Measurements from ENCODE around the gene TECPR2.

Gene TECPR2

DNA sequence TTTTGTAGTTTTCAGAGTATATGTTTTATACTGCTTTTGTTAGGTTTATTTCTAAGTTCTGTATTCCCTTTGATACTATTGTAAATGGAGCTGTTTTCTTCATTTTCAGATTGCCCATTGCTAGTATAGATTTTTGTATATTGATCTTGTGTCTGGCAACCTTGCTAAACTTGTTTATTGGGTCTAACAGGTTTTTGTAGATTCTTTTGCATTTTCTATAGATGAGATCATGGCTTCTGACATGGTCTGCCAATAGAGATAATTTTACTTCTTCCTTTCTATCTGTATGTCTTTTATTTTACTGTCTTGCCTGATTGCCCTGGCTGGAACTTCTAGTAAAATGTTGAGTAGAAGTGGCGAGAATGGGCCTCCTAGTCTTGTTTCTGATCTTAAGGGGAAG is 106.5 kb downstream of the TECPR2 start:
- DNase-seq (ENCODE audit: low read depth) = no peak

- DNase-seq (ENCODE audit: low read depth) = no peak
Measured at GRCh38 chr14:102471921-102472790, 109.4 kb downstream of the TECPR2 start.

DNA sequence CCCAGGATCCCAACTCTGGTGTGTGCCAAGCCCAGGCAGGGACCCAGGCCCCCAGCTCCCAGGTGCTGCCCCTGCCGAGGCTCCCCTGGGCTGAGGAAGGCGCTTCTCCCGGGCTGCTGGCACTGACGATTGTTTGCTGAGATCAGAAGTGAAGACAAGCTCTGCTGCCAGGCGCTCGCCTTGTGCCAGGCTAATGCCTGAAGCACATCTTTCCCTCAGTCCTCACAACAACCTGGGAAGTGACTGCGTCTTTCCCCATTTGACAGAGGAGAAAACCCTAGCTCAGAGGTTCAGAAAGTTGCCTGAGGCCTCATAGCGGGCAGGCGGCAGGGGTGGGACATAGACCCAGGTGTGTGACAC is 110.0 kb downstream of the TECPR2 start:
- DNase-seq (ENCODE audit: low read depth) = no peak

DNA sequence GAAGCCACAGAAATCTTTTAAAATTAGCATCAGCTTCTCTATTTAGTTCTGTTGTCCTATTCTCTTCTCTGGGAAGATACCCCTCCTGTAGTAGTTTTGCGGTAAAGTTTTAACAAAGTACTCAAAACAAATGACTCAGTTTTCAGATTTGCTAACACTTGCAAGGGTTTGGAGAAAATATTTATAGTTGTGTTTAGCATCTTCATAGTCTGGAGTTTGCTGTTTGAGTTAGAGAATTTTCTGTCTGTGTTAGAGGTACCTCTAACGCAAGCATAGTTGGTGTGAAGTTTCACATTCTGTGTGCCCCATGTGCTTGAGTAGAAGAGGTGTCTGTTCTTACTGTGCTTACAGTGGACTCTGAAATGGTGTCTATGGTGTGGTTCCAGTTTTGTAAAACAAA is 110.8 kb downstream of the TECPR2 start:
- DNase-seq (ENCODE audit: low read depth) = no peak

GRCh38 chr14:102474934-102475333 is 112.2 kb downstream of the TECPR2 start:
- no peak for DNase-seq (ENCODE audit: low read depth)

- DNase-seq (ENCODE audit: low read depth) = no peak
Measured at GRCh38 chr14:102479107-102479506, 116.4 kb downstream of the TECPR2 start.

GRCh38 chr14:102479777-102480176 is 117.0 kb downstream of the TECPR2 start:
- DNase-seq (ENCODE audit: low read depth) = no peak

- DNase-seq (ENCODE audit: low read depth) = no peak
Measured at GRCh38 chr14:102481371-102481770, 118.6 kb downstream of the TECPR2 start.

DNA sequence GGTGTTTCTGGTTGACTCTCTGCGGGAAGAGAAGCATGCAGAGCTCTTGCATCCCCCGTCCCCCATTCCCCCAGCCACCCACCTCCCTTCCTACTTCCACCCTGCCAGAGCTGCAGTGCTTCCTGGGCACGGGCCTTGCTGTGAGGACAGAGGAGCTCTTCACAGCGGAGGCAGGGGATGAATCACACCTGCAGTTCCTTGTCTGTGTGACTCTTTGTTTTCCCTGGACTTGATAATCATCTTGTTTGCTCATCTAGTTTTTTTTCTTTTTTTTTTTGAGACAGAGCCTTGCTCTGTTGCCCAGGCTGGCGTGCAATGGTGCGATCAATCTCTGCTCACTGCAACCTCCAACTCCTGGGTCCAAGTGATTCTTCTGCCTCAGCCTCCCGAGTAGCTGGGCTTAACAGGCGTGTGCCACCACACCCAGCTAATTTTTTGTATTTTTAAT is 119.1 kb downstream of the TECPR2 start:
- no peak for DNase-seq (ENCODE audit: low read depth)

GRCh38 chr14:102484316-102484715 is 121.6 kb downstream of the TECPR2 start:
- no peak for DNase-seq (ENCODE audit: low read depth)

GRCh38 chr14:102485693-102486512 is 123.2 kb downstream of the TECPR2 start:
- DNase-seq (ENCODE audit: low read depth) = no peak

DNA sequence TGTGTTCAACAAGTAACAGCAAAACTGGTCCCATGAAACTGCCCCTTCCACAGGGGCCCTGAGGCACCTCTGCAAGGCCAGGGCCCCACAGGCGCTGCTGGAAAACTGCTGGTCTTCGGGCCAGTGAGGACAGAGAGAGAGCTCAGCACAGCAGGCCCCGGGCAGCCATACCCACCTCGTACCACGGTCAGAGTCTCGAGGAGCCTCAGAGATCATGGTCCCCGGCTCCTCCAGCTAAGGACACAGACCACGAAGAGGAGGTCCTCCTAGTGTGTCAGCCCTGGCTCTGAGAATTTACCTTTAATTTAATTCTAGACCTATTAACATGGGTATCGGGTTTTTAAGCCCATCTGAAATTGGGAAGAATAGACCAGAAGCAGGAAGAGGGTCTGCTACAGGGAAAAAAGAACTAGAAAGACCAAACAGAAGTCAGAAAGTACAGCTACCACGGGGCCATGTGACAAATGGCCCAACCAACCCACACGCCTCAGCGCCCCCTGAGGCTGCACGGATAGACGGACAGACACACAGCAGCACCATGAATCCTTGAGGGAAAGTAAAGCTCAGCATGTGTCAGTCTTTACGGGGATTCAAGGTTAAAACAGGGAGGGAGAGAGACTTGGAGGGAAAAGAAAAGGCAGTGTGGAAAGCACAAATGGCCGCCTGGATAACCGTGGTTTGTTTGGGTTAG is 123.9 kb downstream of the TECPR2 start:
- no peak for DNase-seq (ENCODE audit: low read depth)

GRCh38 chr14:102487204-102487577 is 124.5 kb downstream of the TECPR2 start:
- no peak for DNase-seq (ENCODE audit: low read depth)

DNA sequence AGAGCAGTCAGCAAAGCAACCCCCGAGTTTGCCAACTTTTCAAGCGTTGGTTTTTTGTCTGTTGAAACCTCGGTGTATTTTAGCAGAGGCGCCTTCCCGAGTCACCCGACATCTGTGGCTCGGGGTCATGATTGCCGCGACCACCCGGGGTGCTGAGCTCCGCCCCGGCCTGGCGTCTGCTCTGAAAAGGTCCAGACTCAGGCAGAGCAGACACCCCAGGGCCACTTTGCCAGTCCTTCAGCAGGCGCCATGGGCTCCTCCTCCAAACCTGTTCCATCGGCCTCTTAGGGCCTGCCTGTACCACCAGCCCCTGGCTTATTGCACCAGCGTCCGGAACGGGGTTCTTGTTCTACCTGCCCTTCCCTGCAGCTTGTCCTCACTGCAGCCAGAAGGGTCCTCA is 127.7 kb downstream of the TECPR2 start:
- no peak for DNase-seq (ENCODE audit: low read depth)

DNA sequence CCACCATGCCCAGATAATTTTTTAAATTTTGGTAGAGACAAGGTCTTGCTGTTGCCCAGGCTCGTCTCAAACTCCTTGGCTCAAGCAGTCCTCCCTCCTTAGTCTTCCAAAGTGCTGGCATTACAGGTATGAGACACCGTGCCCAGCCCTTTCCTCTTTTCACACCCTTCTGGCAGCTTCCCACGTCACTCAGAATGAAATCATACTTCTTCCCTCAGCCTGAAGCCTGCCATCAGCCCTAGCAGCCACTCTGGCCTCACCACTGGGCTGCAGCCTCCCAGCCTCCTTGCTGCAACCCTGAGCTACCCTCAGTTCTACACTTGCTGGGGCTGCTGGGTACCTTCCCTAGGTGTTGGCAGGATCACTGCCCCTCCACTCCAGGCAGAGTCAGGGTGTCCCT is 128.6 kb downstream of the TECPR2 start:
- no peak for DNase-seq (ENCODE audit: low read depth)

- no peak for DNase-seq (ENCODE audit: low read depth)
Measured at GRCh38 chr14:102491786-102492530, 129.2 kb downstream of the TECPR2 start.

DNA sequence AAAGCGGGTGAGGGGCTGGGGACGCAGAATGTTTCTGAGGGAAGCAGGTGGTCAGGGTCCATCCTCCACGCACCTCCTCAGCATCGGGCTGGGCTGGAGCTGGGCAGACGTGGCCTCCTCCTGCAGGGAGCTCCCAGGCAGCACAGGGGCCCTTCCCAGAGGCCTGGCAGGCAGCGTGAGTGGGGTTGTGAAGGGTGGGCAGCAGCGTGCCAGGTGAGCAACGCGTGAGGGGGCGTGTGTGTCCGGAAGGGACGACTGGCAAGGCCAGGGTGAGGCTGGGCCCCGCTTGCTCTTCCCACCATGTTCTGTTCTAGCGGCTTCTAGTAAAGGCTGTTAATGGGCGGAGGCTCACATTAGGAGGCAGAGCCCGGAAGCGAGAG is 129.8 kb downstream of the TECPR2 start:
- DNase-seq (ENCODE audit: low read depth) = no peak

- no peak for DNase-seq (ENCODE audit: low read depth)
Measured at GRCh38 chr14:102493096-102493495, 130.4 kb downstream of the TECPR2 start.

- no peak for DNase-seq (ENCODE audit: low read depth)
Measured at GRCh38 chr14:102493585-102493984, 130.8 kb downstream of the TECPR2 start.

DNA sequence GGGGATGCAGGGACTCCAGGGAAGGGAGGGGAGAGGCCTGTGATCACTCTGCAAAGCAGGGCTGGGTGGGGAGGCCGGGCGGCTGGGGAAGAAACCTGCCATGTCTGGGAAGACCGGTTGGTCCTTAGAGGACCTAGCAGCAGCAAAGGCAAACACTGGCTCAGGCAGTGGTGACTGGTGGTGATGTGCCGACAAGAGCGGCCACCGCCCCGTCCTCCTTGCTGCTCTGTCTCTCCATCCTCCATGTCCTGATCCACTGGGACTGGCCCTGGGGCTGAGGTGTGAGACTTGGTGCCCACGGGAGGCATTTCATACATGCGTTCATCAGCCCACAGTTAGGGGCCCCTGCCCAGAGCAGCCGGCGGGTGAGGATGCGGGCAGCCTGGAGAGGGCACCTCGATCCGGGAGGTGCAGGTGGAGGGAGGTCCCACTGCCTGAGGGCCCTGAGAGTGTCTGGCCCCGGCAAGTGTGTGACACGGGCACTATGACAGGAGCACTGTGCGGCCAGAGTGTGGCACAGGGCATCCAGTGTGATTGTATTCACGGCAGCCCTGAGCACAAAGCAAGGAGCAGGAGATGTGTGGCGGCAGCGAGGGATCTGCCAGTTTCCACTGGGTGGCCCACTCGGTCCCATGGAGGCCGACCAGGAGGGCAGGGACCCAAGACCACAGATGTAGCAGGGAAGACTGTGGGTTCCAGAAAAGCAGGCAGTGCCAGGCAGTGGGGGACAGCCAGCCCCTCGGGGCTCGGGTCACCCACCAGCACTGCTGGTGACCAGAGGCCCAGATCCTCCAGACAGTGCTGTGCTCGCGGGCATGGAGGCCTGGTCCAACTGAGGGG is 133.0 kb downstream of the TECPR2 start:
- no peak for DNase-seq (ENCODE audit: low read depth)

GRCh38 chr14:102496331-102496691 is 133.6 kb downstream of the TECPR2 start:
- DNase-seq (ENCODE audit: low read depth) = no peak

Measured in activated gamma-delta T cell treated with anti-CD3 and anti-CD28 coated beads, Interleukin-2, amount 50 U/mL, for 16 hours (primary cell).